Transverse colon (tissue), 4 donors: ENCODE measurements around the gene MYRF.

Source experiments
- EP300 ChIP-seq: sonication (generic); formaldehyde crosslinking; IDR thresholded peaks from one replicate; pipeline ENCODE4 v1.6.1; 2017; ENCODE audit warnings: antibody characterized with exemption, low read depth
- POLR2A ChIP-seq: fragments of 450-650 bp; IDR thresholded peaks from one replicate; pipeline ENCODE4 v1.6.1; 2016; ENCODE audit warnings: antibody characterized with exemption, mild to moderate bottlenecking, moderate library complexity
- POLR2AphosphoS5 ChIP-seq, 3 donors: sonication (generic); formaldehyde crosslinking; IDR thresholded peaks; one replicate each; pipeline ENCODE4 v1.6.1; 2016; ENCODE audit warnings: antibody characterized with exemption in 3 of 3
- TF ChIP-seq, protein P1 (sequence below), 5 experiments: fragments of 200-600 bp in 3 of 5; fragments of 450-650 bp in 2 of 5; sonication (generic) in 3 of 5; IDR thresholded peaks; 1 replicate in 2 of 5; 2 replicates in 3 of 5; pipeline ENCODE4 v1.5.1; 2016 to 2017; ENCODE audit warnings: antibody characterized with exemption in 5 of 5, inconsistent platforms in 3 of 5, mild to moderate bottlenecking in 2 of 5, moderate library complexity in 1 of 5

DNA sequence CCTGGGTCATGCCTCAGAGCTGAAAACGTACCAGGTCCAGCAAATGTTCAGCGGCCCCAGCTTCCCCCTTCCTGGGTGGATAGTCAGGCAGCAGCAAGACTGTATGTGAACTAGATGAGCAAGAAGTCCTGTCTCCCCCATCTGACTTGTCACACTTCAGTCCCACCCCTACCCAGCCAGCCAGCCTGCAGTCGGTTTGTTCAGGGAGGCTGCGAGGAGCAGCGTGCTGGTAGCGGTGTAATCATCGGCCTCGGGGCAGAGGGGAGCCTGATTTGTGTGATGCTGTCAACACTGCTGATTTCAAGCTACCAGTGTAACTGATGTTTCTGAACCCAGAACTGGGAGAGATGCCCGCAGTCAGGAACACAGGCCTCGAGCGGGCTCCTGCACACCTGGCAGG is 30.4 kb downstream of the MYRF start:
- TF ChIP-seq, protein P1, sequence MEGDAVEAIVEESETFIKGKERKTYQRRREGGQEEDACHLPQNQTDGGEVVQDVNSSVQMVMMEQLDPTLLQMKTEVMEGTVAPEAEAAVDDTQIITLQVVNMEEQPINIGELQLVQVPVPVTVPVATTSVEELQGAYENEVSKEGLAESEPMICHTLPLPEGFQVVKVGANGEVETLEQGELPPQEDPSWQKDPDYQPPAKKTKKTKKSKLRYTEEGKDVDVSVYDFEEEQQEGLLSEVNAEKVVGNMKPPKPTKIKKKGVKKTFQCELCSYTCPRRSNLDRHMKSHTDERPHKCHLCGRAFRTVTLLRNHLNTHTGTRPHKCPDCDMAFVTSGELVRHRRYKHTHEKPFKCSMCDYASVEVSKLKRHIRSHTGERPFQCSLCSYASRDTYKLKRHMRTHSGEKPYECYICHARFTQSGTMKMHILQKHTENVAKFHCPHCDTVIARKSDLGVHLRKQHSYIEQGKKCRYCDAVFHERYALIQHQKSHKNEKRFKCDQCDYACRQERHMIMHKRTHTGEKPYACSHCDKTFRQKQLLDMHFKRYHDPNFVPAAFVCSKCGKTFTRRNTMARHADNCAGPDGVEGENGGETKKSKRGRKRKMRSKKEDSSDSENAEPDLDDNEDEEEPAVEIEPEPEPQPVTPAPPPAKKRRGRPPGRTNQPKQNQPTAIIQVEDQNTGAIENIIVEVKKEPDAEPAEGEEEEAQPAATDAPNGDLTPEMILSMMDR (IDR thresholded peaks at IDR 0.05) = no peak
- TF ChIP-seq POLR2A = no peak
- no peak for TF ChIP-seq POLR2AphosphoS5 (IDR thresholded peaks at IDR 0.05)
- TF ChIP-seq EP300 = no peak
